Bronchial epithelial cell (primary cell): ENCODE data around the gene TAP2. TPM values are rescaled to one million over a fixed set of nuclear protein-coding genes. Genes with fewer than 3 reads are reported as not detected.

ENCODE experiments used
- DNase-seq: peaks from one replicate; pipeline ENCODE4 v3.0.0-alpha.2; 2010; ENCODE audit warnings: low read depth
- FAIRE-seq: peaks from 2 replicates; lab custom pipeline; 2011; peaks lifted over from hg19 to GRCh38; lab: Jason Lieb, UNC
- H3K27me3 ChIP-seq: 2 replicates; pipeline ENCODE4 v1.5.1; 2011; ENCODE audit warnings: low read length; ENCODE audit not compliant: control insufficient read depth, insufficient read depth
- H3K36me3 ChIP-seq: 2 replicates; pipeline ENCODE4 v1.5.1; 2011; ENCODE audit warnings: low read length; ENCODE audit not compliant: control insufficient read depth, insufficient read depth
- H3K4me3 ChIP-seq: 2 replicates; pipeline ENCODE4 v1.5.1; 2011; ENCODE audit warnings: mild to moderate bottlenecking, low read depth, low read length, control low read depth
- CTCF ChIP-seq: IDR thresholded peaks from 2 replicates; pipeline ENCODE4 v1.5.1; 2011; ENCODE audit warnings: mild to moderate bottlenecking, moderate library complexity, low read length, control low read depth, inconsistent platforms; ENCODE audit not compliant: insufficient read depth, severe bottlenecking
- total RNA-seq: library from RNA; depleted of rRNA; stranded (reverse); fragments of >200 nt; gene quantifications from 2 replicates; pipeline ENCODE4 v1.2.1, GENCODE V29; 2014

Gene TAP2
- total RNA-seq, 1 donor from 2014 or later = 25.0 TPM

GRCh38 chr6:32792901-32793435 is 45.6 kb downstream of the TAP2 start:
- FAIRE-seq = no peak
- no peak for TF ChIP-seq CTCF
- H3K4me3 ChIP-seq = no peak overlapping the region
- no peaks in the 10 kb centered on the region for H3K27me3 ChIP-seq
- DNase-seq = no peak
- H3K36me3 ChIP-seq = no peaks in the 10 kb centered on the region

DNA sequence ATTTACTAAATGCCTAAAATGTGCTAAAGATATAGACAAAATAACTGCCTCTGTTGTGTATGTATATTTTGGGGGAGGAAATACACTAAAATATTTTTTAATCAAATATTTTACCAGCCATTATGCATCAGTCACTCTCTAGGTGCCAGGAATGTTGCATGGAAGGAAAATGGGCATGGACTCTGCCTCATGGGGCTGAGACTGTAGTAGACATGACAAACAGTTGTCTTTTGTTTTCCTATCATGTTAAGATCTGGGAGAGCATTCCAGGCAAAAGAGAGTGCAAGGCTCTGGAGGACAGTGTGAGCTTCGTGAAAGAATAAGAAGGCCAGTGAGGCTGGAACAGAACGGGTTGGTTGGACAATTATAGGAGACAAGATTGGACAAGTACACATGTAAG is 48.2 kb downstream of the TAP2 start:
- no peak overlapping the region for H3K4me3 ChIP-seq
- H3K36me3 ChIP-seq = no peaks in the 10 kb centered on the region
- DNase-seq = peak; percentile 60
- TF ChIP-seq CTCF = no peak
- FAIRE-seq = no peak
- no peaks in the 10 kb centered on the region for H3K27me3 ChIP-seq

Other genes with a start within 250 kb of the TAP2 start
- gene HLA-DRB1, start 248.9 kb downstream of the TAP2 start, total RNA-seq = 0.13 TPM in 1 of 2 replicates, not detected in the other
- not detected in 2 replicates for gene HLA-DQA1, start 201.3 kb downstream of the TAP2 start, total RNA-seq
- 1.4 TPM in 1 of 2 replicates, not detected in the other for gene HLA-DQB1, start 172.1 kb downstream of the TAP2 start, total RNA-seq
- not detected in 2 replicates for gene HLA-DQA2, start 97.3 kb downstream of the TAP2 start, total RNA-seq
- gene HLA-DQB2, start 75.2 kb downstream of the TAP2 start, total RNA-seq = not detected in 2 replicates
- 0.26 and 3.2 TPM in 2 replicates for gene HLA-DOB, start 21.7 kb downstream of the TAP2 start, total RNA-seq
- 19.5 and 22.9 TPM in 2 replicates for gene PSMB8, start 5.3 kb upstream of the TAP2 start, total RNA-seq
- gene TAP1, start 15.0 kb upstream of the TAP2 start, total RNA-seq = 27.7 and 28.2 TPM in 2 replicates
- 0.53 and 1.2 TPM in 2 replicates for gene PSMB9, start 15.5 kb upstream of the TAP2 start, total RNA-seq
- gene HLA-DMB, start 102.3 kb upstream of the TAP2 start, total RNA-seq = 0.26 and 0.38 TPM in 2 replicates
- gene HLA-DMA, start 114.4 kb upstream of the TAP2 start, total RNA-seq = 0.26 and 2.8 TPM in 2 replicates
- 57.1 and 71.7 TPM in 2 replicates for gene BRD2, start 129.9 kb upstream of the TAP2 start, total RNA-seq
- gene HLA-DOA, start 170.9 kb upstream of the TAP2 start, total RNA-seq = not detected in 2 replicates
- 0.26 and 1.1 TPM in 2 replicates for gene HLA-DPA1, start 234.9 kb upstream of the TAP2 start, total RNA-seq
- gene HLA-DPB1, start 237.3 kb upstream of the TAP2 start, total RNA-seq = 0.53 TPM in 1 of 2 replicates, not detected in the other